ENCODE data around the gene JAM2.

- no peak for TF ChIP-seq CTCF (IDR thresholded peaks at IDR 0.05)
- TF ChIP-seq POLR2A (IDR thresholded peaks at IDR 0.05) = no peak
These were observed 96.9 kb downstream of the JAM2 start for GRCh38 chr21:25735646-25736597.
